Right lobe of liver (tissue), 6 donors: ENCODE results near the gene GIPR. TPM values are rescaled to one million over a fixed set of nuclear protein-coding genes. Genes with fewer than 3 reads are reported as not detected.

Experiments used
- ATAC-seq, 4 donors: fragments of 200-7000 bp; cut with Tn5 transposase; one replicate each; pipeline ENCODE4 v1.9.1; 2020; ENCODE audit warnings: mild to moderate bottlenecking in 4 of 4, moderate library complexity in 4 of 4
- DNase-seq, 3 donors: peaks; one replicate each; pipeline ENCODE4 v3.0.0-alpha.2; 2020
- H3K27ac ChIP-seq, 3 donors: fragments of 200-600 bp; one replicate each; pipeline ENCODE4 v1.8.0; 2022
- H3K27me3 ChIP-seq, 2 donors: fragments of 200-600 bp; one replicate each; pipeline ENCODE4 v1.8.0; 2022
- H3K36me3 ChIP-seq, 4 donors: fragments of 200-600 bp; sonication (generic) in 1 of 4; one replicate each; pipeline versions ENCODE4 v1.5.1 to v1.8.0; 2017 to 2022; ENCODE audit warnings: control low read depth in 1 of 4
- H3K4me1 ChIP-seq, 4 donors: fragments of 200-600 bp; sonication (generic) in 1 of 4; one replicate each; pipeline versions ENCODE4 v1.5.1 to v1.8.0; 2017 to 2022; ENCODE audit warnings: control low read depth in 1 of 4
- H3K4me3 ChIP-seq, 3 donors: fragments of 200-600 bp; one replicate each; pipeline ENCODE4 v1.8.0; 2022
- H3K9me3 ChIP-seq, 4 donors: fragments of 200-600 bp; sonication (generic) in 1 of 4; one replicate each; pipeline versions ENCODE4 v1.5.1 to v1.8.0; 2017 to 2022; ENCODE audit warnings: control low read depth in 1 of 4
- CTCF ChIP-seq, 4 donors: fragments of 200-600 bp in 3 of 4; fragments of 450-650 bp in 1 of 4; IDR thresholded peaks; one replicate each; pipeline versions ENCODE4 v1.5.1 to v1.8.0; 2016 to 2022; ENCODE audit warnings: antibody characterized with exemption in 4 of 4, mild to moderate bottlenecking in 2 of 4
- POLR2A ChIP-seq: fragments of 450-650 bp; IDR thresholded peaks from one replicate; pipeline ENCODE4 v1.6.1; 2017; ENCODE audit warnings: antibody characterized with exemption, mild to moderate bottlenecking
- WGBS: methylation state at CpG from one replicate; pipeline ENCODE4 v1.1.6; 2018; ENCODE audit warnings: low coverage, low lambda C conversion rate; ENCODE audit not compliant: insufficient coverage; ENCODE audit errors: missing lambda C conversion rate; 5-methylcytosine and 5-hydroxymethylcytosine counted together
- intact Hi-C, 2 donors: fragments of 100-400 bp; cut with DNase I; formaldehyde crosslinking; loops; one replicate each; pipeline versions ENCODE4 v1.11.2 to v1.14.1; 2022
- total RNA-seq, 6 experiments: library from RNA; depleted of rRNA in 2 of 6; stranded (reverse); fragments of >200 nt in 2 of 6; fragmentation: NEBNext Ultra II Directional in 3 of 6; extraction: Animal tissue kit (Norgen Biotek cat#: 25700) in 3 of 6; gene quantifications; one replicate each; pipeline versions ENCODE4 v1.1.0 to v1.2.4, GENCODE V29; 2016 to 2023
- donor health status: DM: no; HTN: yes; CAD: no.
- donor health status: DM: no; HTN: no; CAD: no.
- donor health status: DM: no; HTN: no; CAD: no.
- donor health status: DM: no; HTN: yes; CAD: no.
- donor health status: DM: no; HTN: yes; CAD: no.

The GIPR gene
- total RNA-seq, 6 experiments from 2014 or later, result 0.07 to 0.23 (median 0.18) TPM; not detected in 2

- WGBS, result 84% methylated on average over 4 of the region's 4 CpGs
- TF ChIP-seq POLR2A (no peak), CTCF (IDR thresholded peaks at IDR 0.05) (no peak)
- no peak overlapping the region for H3K4me3 ChIP-seq
- H3K9me3 ChIP-seq, result no peaks in the 10 kb centered on the region
- no peaks in the 10 kb centered on the region for H3K27me3 ChIP-seq
- intact Hi-C loops, result loop anchor here in 1 of 2 donors (10.0 kb wide), 1 partner anchor 105 kb away; no protein-coding TSS in a partner anchor
- no peak overlapping the region for H3K27ac ChIP-seq
- no peaks in the 10 kb centered on the region for H3K4me1 ChIP-seq
- no peak for DNase-seq
- peaks cover 0 to 5% (median 2%) of the 10 kb centered on the region in 4 donors for H3K36me3 ChIP-seq
- no peak for ATAC-seq
Observed at GRCh38 chr19:45629704-45630103, 38.3 kb upstream of the GIPR start.

GRCh38 chr19:45630463-45630862 is 37.6 kb upstream of the GIPR start:
- H3K4me3 ChIP-seq, result no peak overlapping the region
- H3K9me3 ChIP-seq, result no peaks in the 10 kb centered on the region
- ATAC-seq (no peak), DNase-seq (no peak)
- H3K27ac ChIP-seq, result no peak overlapping the region
- peaks cover 0 to 5% (median 2%) of the 10 kb centered on the region in 4 donors for H3K36me3 ChIP-seq
- intact Hi-C loops, result loop anchor here in 1 of 2 donors (10.0 kb wide), 1 partner anchor 106 kb away; no protein-coding TSS in a partner anchor
- TF ChIP-seq CTCF (IDR thresholded peaks at IDR 0.05) (no peak), POLR2A (no peak)
- 73% methylated on average over 2 of the region's 2 CpGs for WGBS
- H3K27me3 ChIP-seq, result no peaks in the 10 kb centered on the region
- no peaks in the 10 kb centered on the region for H3K4me1 ChIP-seq

GRCh38 chr19:45632468-45633196 is 35.4 kb upstream of the GIPR start:
- Histone ChIP-seq H3K4me3 (no peak overlapping the region), H3K27me3 (no peaks in the 10 kb centered on the region), H3K9me3 (no peaks in the 10 kb centered on the region), H3K4me1 (no peaks in the 10 kb centered on the region), H3K36me3 (peaks cover 0 to 3% (median 1%) of the 10 kb centered on the region in 4 donors), H3K27ac (no peak overlapping the region)
- no peak for TF ChIP-seq POLR2A
- TF ChIP-seq CTCF (IDR thresholded peaks at IDR 0.05), result no peak
- 70% methylated on average over 11 of the region's 27 CpGs for WGBS
- peak; percentile 45 to 75 (median 58) for ATAC-seq
- DNase-seq, result peak in 1 of 3 donors; percentile 46
- intact Hi-C loops, result loop anchor here in 1 of 2 donors (10.0 kb wide), 1 partner anchor 108 kb away; no protein-coding TSS in a partner anchor

GRCh38 chr19:45636275-45636674 is 31.7 kb upstream of the GIPR start:
- intact Hi-C loops, result loop anchor here in 1 of 2 donors (10.0 kb wide), 1 partner anchor 111 kb away; no protein-coding TSS in a partner anchor
- H3K4me3 ChIP-seq, result no peak overlapping the region
- H3K4me1 ChIP-seq, result peaks cover 0 to 9% (median 4%) of the 10 kb centered on the region in 4 donors
- no peaks in the 10 kb centered on the region for H3K36me3 ChIP-seq
- DNase-seq (no peak), ATAC-seq (no peak)
- no peaks in the 10 kb centered on the region for H3K27me3 ChIP-seq
- H3K9me3 ChIP-seq, result no peaks in the 10 kb centered on the region
- 100% methylated on average over 1 of the region's 1 CpG for WGBS
- TF ChIP-seq CTCF (IDR thresholded peaks at IDR 0.05) (no peak), POLR2A (no peak)
- no peak overlapping the region for H3K27ac ChIP-seq
